HepG2 (cell line): Measurements from ENCODE around the gene PFDN1. TPM values are rescaled to one million over a fixed set of nuclear protein-coding genes. Genes with fewer than 3 reads are reported as not detected.

ENCODE experiments used
- BORCS8-MEF2B ChIP-seq: sonication (generic); formaldehyde crosslinking; IDR thresholded peaks from 2 replicates; pipeline ENCODE4 v1.8.0; 2022; ENCODE audit warnings: mild to moderate bottlenecking, missing genetic modification reagents
- EP300 ChIP-seq, 3 experiments: sonication (generic) in 1 of 3; formaldehyde crosslinking in 1 of 3; IDR thresholded peaks; 2 replicates each; pipeline versions ENCODE4 v1.5.1 to v1.6.1; 2011 to 2020; ENCODE audit warnings: low read depth in 2 of 3, low read length in 2 of 3, borderline replicate concordance in 1 of 3, improper control_type of control experiment in 1 of 3, mild to moderate bottlenecking in 1 of 3, missing genetic modification reagents in 1 of 3, moderate library complexity in 1 of 3
- KDM2A ChIP-seq: sonication (generic); formaldehyde crosslinking; IDR thresholded peaks from 2 replicates; pipeline ENCODE4 v1.4.0; 2020; ENCODE audit warnings: low read depth, missing genetic modification reagents, borderline replicate concordance
- NPAS2 ChIP-seq: sonication (generic); formaldehyde crosslinking; IDR thresholded peaks from 2 replicates; pipeline ENCODE4 v1.8.0; 2022; ENCODE audit warnings: mild to moderate bottlenecking, missing genetic modification reagents, borderline replicate concordance
- RBM22 ChIP-seq: fragments of 200-400 bp; formaldehyde crosslinking; optimal IDR thresholded peaks from 2 replicates; pipeline ENCODE3; 2017; ENCODE audit warnings: mild to moderate bottlenecking, low read length, moderate library complexity
- RXRA ChIP-seq: sonication (generic); formaldehyde crosslinking; IDR thresholded peaks from 2 replicates; pipeline ENCODE4 v1.5.1; 2020; ENCODE audit warnings: missing genetic modification reagents
- SALL1 ChIP-seq: sonication (generic); formaldehyde crosslinking; IDR thresholded peaks from 2 replicates; pipeline ENCODE4 v1.8.0; 2022; ENCODE audit warnings: mild to moderate bottlenecking, missing genetic modification reagents
- U2AF2 ChIP-seq: fragments of 200-400 bp; formaldehyde crosslinking; IDR thresholded peaks from 2 replicates; pipeline ENCODE4 v1.6.1; 2017; ENCODE audit warnings: low read depth, mild to moderate bottlenecking, low read length
- UBTF ChIP-seq: sonication (generic); formaldehyde crosslinking; IDR thresholded peaks from 2 replicates; pipeline ENCODE4 v1.4.0; 2020; ENCODE audit warnings: mild to moderate bottlenecking, missing genetic modification reagents
- ZNF142 ChIP-seq: sonication (generic); formaldehyde crosslinking; IDR thresholded peaks from 2 replicates; pipeline ENCODE4 v1.4.0; 2020; ENCODE audit warnings: missing genetic modification reagents
- polyA plus RNA-seq, 8 experiments: library from polyadenylated mRNA; depleted of rRNA in 3 of 8; stranded (reverse) in 7 of 8; unstranded in 1 of 8; fragments of >200 nt; fragmentation: Illumina TruSeq in 4 of 8; extraction: Trizol in 4 of 8; gene quantifications; 2 replicates each; pipeline versions ENCODE4 v1.2.1 to v1.2.3, GENCODE V29; 2011 to 2016; ENCODE audit warnings: low read depth in 4 of 8, missing spikeins in 1 of 8, mixed read lengths in 1 of 8; ENCODE audit not compliant: insufficient read depth in 1 of 8
- total RNA-seq, 5 experiments: library from RNA; depleted of rRNA; stranded (reverse); fragments of >200 nt; fragmentation: Illumina TruSeq; extraction: Trizol; gene quantifications; 2 replicates each; pipeline ENCODE4 v1.2.3, GENCODE V29; 2016; ENCODE audit warnings: low read depth in 1 of 5
- TF ChIP-seq, protein P1 (sequence below): sonication (generic); formaldehyde crosslinking; IDR thresholded peaks from 2 replicates; pipeline ENCODE4; 2020; ENCODE audit warnings: missing genetic modification reagents, mild to moderate bottlenecking, borderline replicate concordance
- TF ChIP-seq, protein P2 (sequence below): sonication (generic); formaldehyde crosslinking; IDR thresholded peaks from 2 replicates; pipeline ENCODE4 v1.4.0; 2020; ENCODE audit warnings: missing genetic modification reagents, mild to moderate bottlenecking, borderline replicate concordance

The PFDN1 gene
- total and polyA plus RNA-seq, 2 of the 13 experiments (the other 11 are each of a cell fraction or from before 2014, with no cell fraction given), result 67.2 to 70.8 TPM

DNA sequence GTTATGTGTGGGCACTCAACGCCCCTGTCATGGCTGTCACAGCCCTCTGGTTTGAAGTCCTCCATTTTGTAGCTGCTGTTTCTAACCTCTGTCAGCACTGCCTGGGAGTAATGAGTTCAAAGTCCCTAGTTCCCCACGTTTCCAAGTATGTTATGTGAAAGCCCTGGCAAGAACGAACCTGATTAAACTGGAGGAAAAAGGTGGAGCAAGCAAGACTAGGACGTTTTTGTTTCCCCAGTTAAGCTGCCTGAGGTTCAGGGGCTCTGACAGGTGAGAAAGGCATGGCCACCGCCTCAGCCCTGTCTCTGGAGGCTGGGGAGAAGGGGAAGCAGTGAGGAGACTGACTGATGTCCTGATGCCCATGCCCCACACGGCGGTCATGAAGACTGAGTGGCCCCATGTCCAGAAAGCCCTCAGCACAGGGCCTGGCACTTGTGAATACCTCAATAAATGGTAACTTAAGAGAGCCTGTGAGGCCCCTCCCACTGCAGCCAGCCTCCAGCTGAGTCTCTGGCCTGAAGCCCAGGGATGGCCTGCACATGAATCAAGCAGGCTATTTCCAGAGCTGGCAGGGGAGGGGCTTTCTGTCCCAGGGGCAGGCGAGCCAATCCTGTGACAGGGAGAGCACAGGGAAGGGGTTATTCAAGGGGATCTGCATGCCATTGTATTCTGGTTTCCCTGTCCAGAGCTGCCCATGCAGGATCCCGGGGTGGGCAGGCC is 61.8 kb downstream of the PFDN1 start (continued):
- TF ChIP-seq ZNF142 (CRISPR knock-in tag) (no peak), RXRA (CRISPR knock-in tag) (0 out of 2 replicates have a peak, but pooled peaks have one; percentile 56), BORCS8-MEF2B (CRISPR knock-in tag) (peak; percentile 47; the same call in 1 of the 2 replicates), UBTF (CRISPR knock-in tag) (no peak; the same call in 1 of the 2 replicates), KDM2A (CRISPR knock-in tag) (0 out of 2 replicates have a peak, but pooled peaks have one; percentile 26), SALL1 (peak; percentile 48; the same call in 1 of the 2 replicates), RBM22 (peak; percentile 20), NPAS2 (CRISPR knock-in tag) (no peak), U2AF2 (no peak), EP300 (IDR thresholded peaks at IDR 0.05; ENCODE audit: low read depth in 2 of 2, low read length in 2 of 2) (no peak), EP300 (CRISPR knock-in tag; IDR thresholded peaks at IDR 0.05; ENCODE audit: borderline replicate concordance) (0 out of 2 replicates have a peak, but pooled peaks have one; percentile 6)
- TF ChIP-seq, protein P1, sequence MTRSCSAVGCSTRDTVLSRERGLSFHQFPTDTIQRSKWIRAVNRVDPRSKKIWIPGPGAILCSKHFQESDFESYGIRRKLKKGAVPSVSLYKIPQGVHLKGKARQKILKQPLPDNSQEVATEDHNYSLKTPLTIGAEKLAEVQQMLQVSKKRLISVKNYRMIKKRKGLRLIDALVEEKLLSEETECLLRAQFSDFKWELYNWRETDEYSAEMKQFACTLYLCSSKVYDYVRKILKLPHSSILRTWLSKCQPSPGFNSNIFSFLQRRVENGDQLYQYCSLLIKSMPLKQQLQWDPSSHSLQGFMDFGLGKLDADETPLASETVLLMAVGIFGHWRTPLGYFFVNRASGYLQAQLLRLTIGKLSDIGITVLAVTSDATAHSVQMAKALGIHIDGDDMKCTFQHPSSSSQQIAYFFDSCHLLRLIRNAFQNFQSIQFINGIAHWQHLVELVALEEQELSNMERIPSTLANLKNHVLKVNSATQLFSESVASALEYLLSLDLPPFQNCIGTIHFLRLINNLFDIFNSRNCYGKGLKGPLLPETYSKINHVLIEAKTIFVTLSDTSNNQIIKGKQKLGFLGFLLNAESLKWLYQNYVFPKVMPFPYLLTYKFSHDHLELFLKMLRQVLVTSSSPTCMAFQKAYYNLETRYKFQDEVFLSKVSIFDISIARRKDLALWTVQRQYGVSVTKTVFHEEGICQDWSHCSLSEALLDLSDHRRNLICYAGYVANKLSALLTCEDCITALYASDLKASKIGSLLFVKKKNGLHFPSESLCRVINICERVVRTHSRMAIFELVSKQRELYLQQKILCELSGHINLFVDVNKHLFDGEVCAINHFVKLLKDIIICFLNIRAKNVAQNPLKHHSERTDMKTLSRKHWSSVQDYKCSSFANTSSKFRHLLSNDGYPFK, result peak; percentile 25; the same call in 1 of the 2 replicates
- TF ChIP-seq, protein P2, sequence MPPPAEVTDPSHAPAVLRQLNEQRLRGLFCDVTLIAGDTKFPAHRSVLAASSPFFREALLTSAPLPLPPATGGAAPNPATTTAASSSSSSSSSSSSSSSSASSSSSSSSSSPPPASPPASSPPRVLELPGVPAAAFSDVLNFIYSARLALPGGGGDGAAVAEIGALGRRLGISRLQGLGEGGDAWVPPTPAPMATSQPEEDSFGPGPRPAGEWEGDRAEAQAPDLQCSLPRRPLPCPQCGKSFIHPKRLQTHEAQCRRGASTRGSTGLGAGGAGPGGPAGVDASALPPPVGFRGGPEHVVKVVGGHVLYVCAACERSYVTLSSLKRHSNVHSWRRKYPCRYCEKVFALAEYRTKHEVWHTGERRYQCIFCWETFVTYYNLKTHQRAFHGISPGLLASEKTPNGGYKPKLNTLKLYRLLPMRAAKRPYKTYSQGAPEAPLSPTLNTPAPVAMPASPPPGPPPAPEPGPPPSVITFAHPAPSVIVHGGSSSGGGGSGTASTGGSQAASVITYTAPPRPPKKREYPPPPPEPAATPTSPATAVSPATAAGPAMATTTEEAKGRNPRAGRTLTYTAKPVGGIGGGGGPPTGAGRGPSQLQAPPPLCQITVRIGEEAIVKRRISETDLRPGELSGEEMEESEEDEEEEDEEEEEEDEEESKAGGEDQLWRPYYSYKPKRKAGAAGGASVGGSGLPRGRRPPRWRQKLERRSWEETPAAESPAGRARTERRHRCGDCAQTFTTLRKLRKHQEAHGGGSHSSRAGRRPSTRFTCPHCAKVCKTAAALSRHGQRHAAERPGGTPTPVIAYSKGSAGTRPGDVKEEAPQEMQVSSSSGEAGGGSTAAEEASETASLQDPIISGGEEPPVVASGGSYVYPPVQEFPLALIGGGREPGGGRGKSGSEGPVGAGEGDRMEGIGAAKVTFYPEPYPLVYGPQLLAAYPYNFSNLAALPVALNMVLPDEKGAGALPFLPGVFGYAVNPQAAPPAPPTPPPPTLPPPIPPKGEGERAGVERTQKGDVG, result peak; percentile 27; the same call in 1 of the 2 replicates
